Activated CD8-positive, alpha-beta memory T cell treated with anti-CD3 and anti-CD28 coated beads, Interleukin-2, amount 10 ng/mL, durations not matched to agents 7 days and 5 days (primary cell): ENCODE data around the gene SCGB1A1. TPM values are rescaled to one million over a fixed set of nuclear protein-coding genes. Genes with fewer than 3 reads are reported as not detected.
"Not testable (repeated sequence)": the region's sequence is repeated elsewhere in the genome, so short reads cannot be mapped to it uniquely, and the experiment has no call there.

Experiments
- ATAC-seq: fragments of 150-1000 bp; cut with Tn5 transposase; one replicate; pipeline ENCODE4 v1.10.0; 2021; ENCODE audit warnings: moderate library complexity
- CTCF ChIA-PET: fragments of 350-600 bp; sonication (Branson Sonifier 250); formaldehyde crosslinking; loops from one replicate; lab custom pipeline; 2021; ENCODE audit warnings: antibody characterized with exemption; lab: Charles Lee
- DNase-seq: peaks from one replicate; pipeline ENCODE4 v3.0.0-alpha.2; 2020
- H3K27ac Mint-ChIP-seq: one replicate; pipeline ENCODE4 v1.8.0; 2021; ENCODE audit warnings: mild to moderate bottlenecking, mixed read lengths
- H3K27me3 Mint-ChIP-seq: one replicate; pipeline ENCODE4 v1.8.0; 2021; ENCODE audit warnings: mixed read lengths
- H3K36me3 Mint-ChIP-seq: one replicate; pipeline ENCODE4 v1.8.0; 2021; ENCODE audit warnings: mild to moderate bottlenecking, mixed read lengths
- H3K4me1 Mint-ChIP-seq: one replicate; pipeline ENCODE4 v1.8.0; 2021; ENCODE audit warnings: mixed read lengths
- H3K4me3 Mint-ChIP-seq: one replicate; pipeline ENCODE4 v1.8.0; 2021; ENCODE audit warnings: mild to moderate bottlenecking, moderate library complexity, mixed read lengths
- H3K9me3 Mint-ChIP-seq: one replicate; pipeline ENCODE4 v1.8.0; 2022; ENCODE audit warnings: low read depth, mixed read lengths
- total RNA-seq, 2 experiments: library from RNA; stranded (reverse); gene quantifications; one replicate each; pipeline ENCODE4 v1.2.3, GENCODE V29; 2021

Gene SCGB1A1
- total RNA-seq, 2 experiments from 2014 or later: not detected

- Mint-ChIP-seq H3K4me1 (peaks cover 10% of the 10 kb centered on the region), H3K27ac (no peak overlapping the region), H3K4me3 (no peak overlapping the region), H3K27me3 (peaks cover 40% of the 10 kb centered on the region), H3K36me3 (no peaks in the 10 kb centered on the region), H3K9me3 (no peaks in the 10 kb centered on the region)
- ATAC-seq: no peak
- CTCF ChIA-PET: interaction anchor here (2.4 to 2.6 kb wide), 2 partner anchors 22 to 97 kb away, joined by 9 to 12 read pairs; no protein-coding TSS in a partner anchor
- no peak for DNase-seq
These were observed 27.3 kb downstream of the SCGB1A1 start for GRCh38 chr11:62446091-62446490.

- Mint-ChIP-seq H3K27ac (no peak overlapping the region), H3K4me1 (peaks cover 6% of the 10 kb centered on the region), H3K36me3 (no peaks in the 10 kb centered on the region), H3K4me3 (no peak overlapping the region), H3K9me3 (no peaks in the 10 kb centered on the region), H3K27me3 (peaks cover 30% of the 10 kb centered on the region)
- no peak for ATAC-seq
- DNase-seq: no peak
- CTCF ChIA-PET: interaction anchor here (0.9 to 1.8 kb wide), 4 partner anchors 8 to 93 kb away, joined by 3 to 5 read pairs (median 3); no protein-coding TSS in a partner anchor
These were observed 30.6 kb downstream of the SCGB1A1 start for GRCh38 chr11:62449451-62449851.

GRCh38 chr11:62449912-62450311 lies 31.1 kb downstream of the SCGB1A1 start:
- not testable (repeated sequence) for H3K36me3 Mint-ChIP-seq, DNase-seq, H3K4me3 Mint-ChIP-seq, H3K27ac Mint-ChIP-seq, H3K4me1 Mint-ChIP-seq, ATAC-seq, H3K9me3 Mint-ChIP-seq
- peaks cover 25% of the 10 kb centered on the region for H3K27me3 Mint-ChIP-seq
- CTCF ChIA-PET: interaction anchor here (1.1 to 1.8 kb wide), 2 partner anchors 26 to 93 kb away, joined by 3 to 5 read pairs; no protein-coding TSS in a partner anchor

- H3K9me3 Mint-ChIP-seq: no peaks in the 10 kb centered on the region
- DNase-seq (no peak), ATAC-seq (no peak)
- no peaks in the 10 kb centered on the region for H3K4me1 Mint-ChIP-seq
- no peaks in the 10 kb centered on the region for H3K36me3 Mint-ChIP-seq
- CTCF ChIA-PET: interaction anchor here (1.8 to 3.3 kb wide), 2 partner anchors 11 to 92 kb away, joined by 5 to 10 read pairs; no protein-coding TSS in a partner anchor
- H3K27ac Mint-ChIP-seq: no peak overlapping the region
- H3K4me3 Mint-ChIP-seq: no peak overlapping the region
- peaks cover 24% of the 10 kb centered on the region for H3K27me3 Mint-ChIP-seq
These were observed 31.9 kb downstream of the SCGB1A1 start for GRCh38 chr11:62450543-62451240.

- Mint-ChIP-seq H3K4me3 (no peak overlapping the region), H3K27me3 (peaks cover 20% of the 10 kb centered on the region), H3K27ac (no peak overlapping the region), H3K36me3 (no peaks in the 10 kb centered on the region), H3K4me1 (no peaks in the 10 kb centered on the region), H3K9me3 (no peaks in the 10 kb centered on the region)
- ATAC-seq: no peak
- no peak for DNase-seq
- CTCF ChIA-PET: interaction anchor here (1.8 to 3.3 kb wide), 2 partner anchors 10 to 91 kb away, joined by 5 to 10 read pairs; no protein-coding TSS in a partner anchor
These were observed 32.4 kb downstream of the SCGB1A1 start for GRCh38 chr11:62451241-62451621.

GRCh38 chr11:62452261-62452660 lies 33.4 kb downstream of the SCGB1A1 start:
- H3K36me3 Mint-ChIP-seq: no peaks in the 10 kb centered on the region
- H3K27ac Mint-ChIP-seq: no peak overlapping the region
- DNase-seq (no peak), ATAC-seq (no peak)
- no peaks in the 10 kb centered on the region for H3K9me3 Mint-ChIP-seq
- H3K4me1 Mint-ChIP-seq: no peaks in the 10 kb centered on the region
- H3K27me3 Mint-ChIP-seq: peaks cover 10% of the 10 kb centered on the region
- CTCF ChIA-PET: interaction anchor here (3.3 kb wide), 1 partner anchor 9 kb away, joined by 10 read pairs; no protein-coding TSS in a partner anchor
- H3K4me3 Mint-ChIP-seq: no peak overlapping the region

GRCh38 chr11:62452839-62453468 lies 34.1 kb downstream of the SCGB1A1 start:
- CTCF ChIA-PET: interaction anchor here (3.3 kb wide), 1 partner anchor 9 kb away, joined by 10 read pairs; no protein-coding TSS in a partner anchor
- no peak overlapping the region for H3K27ac Mint-ChIP-seq
- peaks cover 4% of the 10 kb centered on the region for H3K27me3 Mint-ChIP-seq
- ATAC-seq (no peak), DNase-seq (no peak)
- H3K4me3 Mint-ChIP-seq: no peak overlapping the region
- H3K4me1 Mint-ChIP-seq: no peaks in the 10 kb centered on the region
- no peaks in the 10 kb centered on the region for H3K36me3 Mint-ChIP-seq
- H3K9me3 Mint-ChIP-seq: no peaks in the 10 kb centered on the region

- no peak for ATAC-seq
- no peaks in the 10 kb centered on the region for H3K27me3 Mint-ChIP-seq
- no peak overlapping the region for H3K27ac Mint-ChIP-seq
- no peak for DNase-seq
- no peaks in the 10 kb centered on the region for H3K4me1 Mint-ChIP-seq
- H3K4me3 Mint-ChIP-seq: no peak overlapping the region
- CTCF ChIA-PET: interaction anchor here (1.5 kb wide), 1 partner anchor 8 kb away, joined by 3 read pairs; no protein-coding TSS in a partner anchor
- H3K9me3 Mint-ChIP-seq: no peaks in the 10 kb centered on the region
- H3K36me3 Mint-ChIP-seq: no peaks in the 10 kb centered on the region
These were observed 37.8 kb downstream of the SCGB1A1 start for GRCh38 chr11:62456630-62457029.

- CTCF ChIA-PET: interaction anchor here (0.7 to 1.5 kb wide), 4 partner anchors 8 to 170 kb away, joined by 3 to 6 read pairs (median 6); no protein-coding TSS in a partner anchor
- Mint-ChIP-seq H3K27me3 (no peaks in the 10 kb centered on the region), H3K4me3 (no peak overlapping the region), H3K9me3 (no peaks in the 10 kb centered on the region), H3K27ac (no peak overlapping the region), H3K4me1 (peaks cover 3% of the 10 kb centered on the region), H3K36me3 (no peaks in the 10 kb centered on the region)
- no peak for ATAC-seq
- DNase-seq: no peak
These were observed 38.6 kb downstream of the SCGB1A1 start for GRCh38 chr11:62457478-62457877.

- H3K36me3 Mint-ChIP-seq: no peaks in the 10 kb centered on the region
These were observed 39.6 kb downstream of the SCGB1A1 start for GRCh38 chr11:62458212-62459002.

GRCh38 chr11:62459080-62459479 lies 40.2 kb downstream of the SCGB1A1 start:
- CTCF ChIA-PET: interaction anchor here (0.6 kb wide), 1 partner anchor 1001 kb away, joined by 3 read pairs; no protein-coding TSS in a partner anchor
- Mint-ChIP-seq H3K4me1 (peaks cover 12% of the 10 kb centered on the region), H3K4me3 (no peak overlapping the region), H3K9me3 (no peaks in the 10 kb centered on the region), H3K27me3 (no peaks in the 10 kb centered on the region), H3K36me3 (no peaks in the 10 kb centered on the region), H3K27ac (no peak overlapping the region)
- DNase-seq: no peak
- ATAC-seq: no peak

More at GRCh38 chr11:62458212-62459002, 39.6 kb downstream of the SCGB1A1 start:
- ATAC-seq (no peak), DNase-seq (no peak)
- Mint-ChIP-seq H3K4me1 (peaks cover 9% of the 10 kb centered on the region), H3K9me3 (no peaks in the 10 kb centered on the region), H3K27ac (no peak overlapping the region), H3K27me3 (no peaks in the 10 kb centered on the region), H3K4me3 (no peak overlapping the region)
- CTCF ChIA-PET: interaction anchor here (0.7 to 1.5 kb wide), 4 partner anchors 9 to 171 kb away, joined by 3 to 6 read pairs (median 6); no protein-coding TSS in a partner anchor

- Mint-ChIP-seq H3K27ac (no peak overlapping the region), H3K27me3 (no peaks in the 10 kb centered on the region), H3K36me3 (no peaks in the 10 kb centered on the region), H3K4me3 (no peak overlapping the region), H3K9me3 (no peaks in the 10 kb centered on the region), H3K4me1 (peaks cover 12% of the 10 kb centered on the region)
- DNase-seq: no peak
- CTCF ChIA-PET: interaction anchor here (0.6 to 3.2 kb wide), 4 partner anchors 10 to 482 kb away, joined by 3 to 10 read pairs (median 6); no protein-coding TSS in a partner anchor
- ATAC-seq: no peak
These were observed 43.1 kb downstream of the SCGB1A1 start for GRCh38 chr11:62461740-62462507.
